T-cell (primary cell): ENCODE data around the gene AEN. TPM values are rescaled to one million over a fixed set of nuclear protein-coding genes. Genes with fewer than 3 reads are reported as not detected.

Experiments
- ATAC-seq, 4 experiments: fragments of 200-7000 bp in 3 of 4; fragments of 150-1000 bp in 1 of 4; cut with Tn5 transposase; replicated peaks in 1 of 4; 1 replicate in 3 of 4; 2 replicates in 1 of 4; pipeline ENCODE4 v1.10.0; 2021; ENCODE audit warnings: moderate library complexity in 3 of 4, mild to moderate bottlenecking in 2 of 4, moderate number of reproducible peaks in 1 of 4
- CTCF ChIA-PET, 2 donors: fragments of 300-600 bp; sonication (Branson Sonifier 250); formaldehyde crosslinking; loops; one replicate each; lab custom pipeline; 2022; ENCODE audit warnings: antibody characterized with exemption in 2 of 2; lab: Charles Lee
- POLR2A ChIA-PET, 2 donors: fragments of 300-600 bp; sonication (Branson Sonifier 250); formaldehyde crosslinking; loops; one replicate each; lab custom pipeline; 2022; ENCODE audit warnings: antibody characterized with exemption in 2 of 2; lab: Charles Lee
- DNase-seq, 35 experiments: peaks; one replicate each; pipeline versions ENCODE4 v3.0.0 to v3.0.0-alpha.2; 2013 to 2023
- H3K27ac ChIP-seq: one replicate; pipeline ENCODE4 v1.5.1; 2013; ENCODE audit warnings: low read length
- H3K27me3 ChIP-seq, 2 experiments: replicated peaks in 1 of 2; 1 replicate in 1 of 2; 2 replicates in 1 of 2; pipeline versions ENCODE4 v1.6.1 to v1.7.0; 2013; ENCODE audit warnings: low read length in 1 of 2, mixed read lengths in 1 of 2; ENCODE audit not compliant: control insufficient read depth in 2 of 2, insufficient read depth in 2 of 2; ENCODE audit errors: extremely low read depth in 1 of 2
- H3K36me3 ChIP-seq, 2 donors: 1 replicate in 1 of 2; 2 replicates in 1 of 2; pipeline versions ENCODE4 v1.6.1 to v1.7.0; 2013; ENCODE audit warnings: low read length in 1 of 2; ENCODE audit not compliant: control insufficient read depth in 2 of 2, insufficient read depth in 1 of 2; ENCODE audit errors: extremely low read depth in 1 of 2
- H3K4me1 ChIP-seq, 2 experiments: 1 replicate in 1 of 2; 2 replicates in 1 of 2; pipeline versions ENCODE4 v1.6.1 to v1.7.0; 2013; ENCODE audit warnings: low read length in 2 of 2, mixed read lengths in 1 of 2; ENCODE audit not compliant: insufficient read depth in 2 of 2, control insufficient read depth in 1 of 2; ENCODE audit errors: extremely low read depth in 1 of 2
- H3K4me3 ChIP-seq, 2 donors: 1 replicate in 1 of 2; 2 replicates in 1 of 2; pipeline versions ENCODE4 v1.5.1 to v1.7.0; 2013; ENCODE audit warnings: mild to moderate bottlenecking in 2 of 2, low read length in 1 of 2, moderate library complexity in 1 of 2; ENCODE audit not compliant: control insufficient read depth in 1 of 2; ENCODE audit errors: extremely low read depth in 1 of 2
- H3K9me3 ChIP-seq: 2 replicates; pipeline ENCODE4 v1.7.0; 2013
- H3K27ac Mint-ChIP-seq, 2 donors: one replicate each; pipeline ENCODE4 v1.8.0; 2020 to 2021; ENCODE audit warnings: mild to moderate bottlenecking in 2 of 2, mixed read lengths in 2 of 2
- H3K27me3 Mint-ChIP-seq, 2 donors: one replicate each; pipeline ENCODE4 v1.8.0; 2021 to 2022; ENCODE audit warnings: mixed read lengths in 2 of 2
- H3K36me3 Mint-ChIP-seq: one replicate; pipeline ENCODE4 v1.8.0; 2021; ENCODE audit warnings: mixed read lengths
- H3K4me1 Mint-ChIP-seq, 3 donors: one replicate each; pipeline ENCODE4 v1.8.0; 2020 to 2022; ENCODE audit warnings: mixed read lengths in 3 of 3, mild to moderate bottlenecking in 1 of 3
- H3K4me3 Mint-ChIP-seq, 3 donors: one replicate each; pipeline ENCODE4 v1.8.0; 2020 to 2022; ENCODE audit warnings: mild to moderate bottlenecking in 3 of 3, mixed read lengths in 3 of 3, moderate library complexity in 3 of 3
- H3K9me3 Mint-ChIP-seq, 3 donors: one replicate each; pipeline ENCODE4 v1.8.0; 2020 to 2022; ENCODE audit warnings: mixed read lengths in 3 of 3
- WGBS: methylation state at CpG from one replicate; pipeline ENCODE4 v1.1.5; 2013; ENCODE audit warnings: missing lambda C conversion rate; ENCODE audit not compliant: insufficient coverage; 5-methylcytosine and 5-hydroxymethylcytosine counted together
- total RNA-seq, 35 experiments: library from RNA in 6 of 35; stranded (reverse) in 6 of 35; fragments of 120-200 nt in 1 of 35; gene quantifications; one replicate each; pipeline versions ENCODE4 v1.2.1 to v1.2.4 and lab custom pipeline; 2013 to 2026

The AEN gene
- total RNA-seq, 5 donors from 2014 or later (not counting 1 experiment from before 2014, with no cell fraction given) = 31.1 to 69.2 (median 51.5) TPM

- no peaks in the 10 kb centered on the region for H3K9me3 ChIP-seq
- H3K27ac ChIP-seq = peak overlapping the region; percentile 91
- ChIA-PET POLR2A (interaction anchor here in 1 of 2 donors (6.1 kb wide), 1 partner anchor 15 kb away, joined by 41 read pairs; the partner anchor contains the start of gene ISG20), CTCF (interaction anchor here in 1 of 2 donors (4.0 kb wide), 1 partner anchor 41 kb away, joined by 23 read pairs; no protein-coding TSS in a partner anchor)
- peaks cover 44 to 73% of the 10 kb centered on the region in 2 experiments for H3K4me1 ChIP-seq
- no peaks in the 10 kb centered on the region for H3K9me3 Mint-ChIP-seq
- H3K4me1 Mint-ChIP-seq = peaks cover 62 to 67% (median 66%) of the 10 kb centered on the region in 3 donors
- peak overlapping the region; percentile 86 to 92 (median 86) for H3K4me3 Mint-ChIP-seq
- H3K27me3 Mint-ChIP-seq = peaks cover 3 to 5% of the 10 kb centered on the region in 2 donors
- WGBS = no CpG with 5 or more reads among the region's 2 CpGs
- H3K36me3 ChIP-seq = peaks cover 0 to 20% of the 10 kb centered on the region in 2 donors
- H3K27ac Mint-ChIP-seq = peak overlapping the region; percentile 91 to 96
- H3K36me3 Mint-ChIP-seq = peaks cover 11% of the 10 kb centered on the region
- peak overlapping the region in 1 of 2 donors; percentile 70 for H3K4me3 ChIP-seq
- ATAC-seq (no peak), DNase-seq (peak in 1 of 35 experiments; percentile 13)
- H3K27me3 ChIP-seq = no peaks in the 10 kb centered on the region
Observed at GRCh38 chr15:88623061-88623460, 1.9 kb downstream of the AEN start.

DNA sequence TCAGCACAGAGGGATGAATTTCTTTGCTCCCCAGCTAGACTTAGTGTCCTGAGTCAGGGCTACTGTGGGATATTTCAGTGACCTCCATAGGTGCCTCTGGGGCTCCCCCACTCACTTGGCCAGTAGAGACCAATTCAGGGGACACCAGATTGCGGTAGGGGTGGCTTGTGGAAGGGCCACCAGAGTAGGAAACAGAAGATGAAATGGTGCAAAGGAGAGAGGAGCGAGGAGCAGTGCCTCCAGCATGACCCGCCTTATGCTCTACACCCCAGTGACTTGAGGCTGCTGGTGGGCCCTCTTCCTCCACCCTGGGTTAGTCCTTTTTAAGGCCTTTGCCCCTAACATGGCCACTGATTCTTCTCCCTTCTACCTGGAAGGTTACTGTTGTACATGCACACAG lies 2.5 kb downstream of the AEN start:
- ATAC-seq = no peak
- Histone ChIP-seq H3K27ac (peak overlapping the region; percentile 91), H3K9me3 (no peaks in the 10 kb centered on the region), H3K4me1 (peaks cover 50 to 78% of the 10 kb centered on the region in 2 experiments), H3K4me3 (no peak overlapping the region), H3K36me3 (peaks cover 0 to 26% of the 10 kb centered on the region in 2 donors), H3K27me3 (no peaks in the 10 kb centered on the region)
- ChIA-PET POLR2A (interaction anchor here (1.6 to 6.1 kb wide), 3 partner anchors 12 to 15 kb away, joined by 5 to 41 read pairs (median 9); partner anchors contain the start of gene ISG20 (in 2 of the 2)), CTCF (interaction anchor here (1.2 to 4.0 kb wide), 3 partner anchors 12 to 156 kb away, joined by 5 to 30 read pairs (median 23); partner anchors contain the start of genes MRPL46 (in 1 of the 2) and MRPS11 (in 1 of the 2))
- Mint-ChIP-seq H3K4me3 (peak overlapping the region; percentile 86 to 92 (median 86)), H3K27ac (peak overlapping the region; percentile 91 to 96), H3K4me1 (peaks cover 67 to 72% (median 71%) of the 10 kb centered on the region in 3 donors), H3K36me3 (peaks cover 15% of the 10 kb centered on the region), H3K27me3 (peaks cover 3 to 5% of the 10 kb centered on the region in 2 donors), H3K9me3 (no peaks in the 10 kb centered on the region)
- DNase-seq = peak in 1 of 35 experiments; percentile 11
- 86% methylated on average over 1 of the region's 3 CpGs for WGBS

- Histone ChIP-seq H3K27me3 (no peaks in the 10 kb centered on the region), H3K27ac (peak overlapping the region; percentile 91), H3K36me3 (peaks cover 0 to 33% of the 10 kb centered on the region in 2 donors), H3K4me1 (peaks cover 57 to 86% of the 10 kb centered on the region in 2 experiments), H3K4me3 (peak overlapping the region; percentile 27 to 29), H3K9me3 (no peaks in the 10 kb centered on the region)
- 30% methylated on average over 11 of the region's 19 CpGs for whole genome bisulfite sequencing
- peak in 33 of 35 experiments; percentile 33 to 83 (median 55) for DNase-seq
- ChIA-PET CTCF (interaction anchor here (0.6 to 4.0 kb wide), 24 partner anchors 8 to 280 kb away, joined by 3 to 30 read pairs (median 4); partner anchors contain the start of genes HAPLN3 (in 1 of the 2), ISG20 (in 1 of the 2), MRPL46 (in 1 of the 2) and MRPS11 (in 1 of the 2)), POLR2A (interaction anchor here (0.6 to 6.1 kb wide), 5 partner anchors 11 to 17 kb away, joined by 4 to 41 read pairs (median 9); partner anchors contain the start of gene ISG20 (in 2 of the 2))
- H3K27ac Mint-ChIP-seq = peak overlapping the region; percentile 91 to 96
- H3K27me3 Mint-ChIP-seq = peaks cover 3 to 5% of the 10 kb centered on the region in 2 donors
- no peaks in the 10 kb centered on the region for H3K9me3 Mint-ChIP-seq
- peak; percentile 33 to 59 (median 38) for ATAC-seq
- H3K36me3 Mint-ChIP-seq = peaks cover 23% of the 10 kb centered on the region
- peaks cover 75 to 80% (median 79%) of the 10 kb centered on the region in 3 donors for H3K4me1 Mint-ChIP-seq
- H3K4me3 Mint-ChIP-seq = peak overlapping the region; percentile 76 to 92 (median 86)
Observed at GRCh38 chr15:88624156-88624970, 3.2 kb downstream of the AEN start.

DNA sequence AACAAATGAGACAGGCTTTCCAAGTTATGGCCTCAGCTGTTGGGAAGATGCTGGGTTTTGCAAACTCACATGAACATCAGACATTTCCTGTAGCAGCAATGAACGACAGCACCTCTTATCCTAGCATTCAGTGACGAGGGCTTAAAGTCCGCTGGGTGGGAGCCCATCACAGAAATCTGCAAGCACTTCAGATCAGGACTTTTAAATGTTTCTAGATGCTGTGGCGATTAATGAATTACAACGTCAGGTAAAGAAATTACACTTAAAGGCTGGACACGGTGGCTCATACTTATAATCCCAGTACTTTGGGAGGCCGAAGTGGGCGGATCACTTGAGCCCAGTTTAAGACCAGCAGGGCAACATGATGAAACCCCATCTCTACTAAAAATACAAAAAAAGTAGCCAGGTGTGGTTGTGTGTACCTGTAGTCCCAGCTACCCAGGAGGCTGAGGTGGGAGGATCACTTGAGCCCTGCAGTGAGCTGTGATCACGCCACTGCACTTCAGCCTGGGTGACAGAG lies 3.9 kb downstream of the AEN start:
- peaks cover under 1 to 40% of the 10 kb centered on the region in 2 donors for H3K36me3 ChIP-seq

DNA sequence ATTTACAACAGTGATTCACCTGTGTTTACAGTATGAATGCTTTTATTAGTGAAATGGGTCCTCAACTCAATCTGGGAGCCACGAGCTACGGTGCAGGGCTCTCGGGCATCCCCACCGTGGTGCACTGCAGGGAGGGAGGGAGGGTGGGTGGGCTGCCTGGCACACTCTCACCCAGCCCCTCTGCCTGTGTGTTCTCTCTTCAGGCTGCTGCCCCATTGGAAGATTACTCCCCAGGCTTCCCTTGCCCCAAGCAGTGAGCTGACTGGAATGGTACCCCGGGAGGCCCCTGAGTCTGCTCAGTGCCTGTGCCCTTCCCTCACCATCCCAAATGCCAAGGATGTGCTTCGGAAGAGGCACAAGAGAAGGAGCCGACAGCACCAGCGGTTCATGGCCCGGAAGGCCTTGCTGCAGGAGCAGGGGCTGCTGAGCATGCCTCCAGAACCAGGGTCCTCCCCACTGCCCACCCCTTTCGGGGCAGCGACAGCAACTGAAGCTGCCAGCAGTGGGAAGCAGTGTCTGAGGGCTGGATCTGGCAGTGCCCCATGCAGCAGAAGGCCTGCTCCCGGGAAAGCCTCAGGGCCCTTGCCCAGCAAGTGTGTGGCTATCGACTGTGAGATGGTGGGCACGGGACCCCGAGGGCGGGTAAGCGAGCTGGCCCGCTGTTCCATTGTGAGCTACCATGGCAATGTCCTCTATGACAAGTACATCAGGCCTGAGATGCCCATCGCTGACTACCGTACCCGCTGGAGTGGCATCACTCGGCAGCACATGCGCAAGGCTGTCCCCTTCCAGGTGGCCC lies 5.0 kb downstream of the AEN start:
- H3K4me1 Mint-ChIP-seq = peaks cover 86 to 92% (median 91%) of the 10 kb centered on the region in 3 donors
- H3K4me3 Mint-ChIP-seq = peak overlapping the region in 2 of 3 donors; percentile 34 to 92
- Histone ChIP-seq H3K36me3 (peaks cover 9 to 50% of the 10 kb centered on the region in 2 donors), H3K9me3 (no peaks in the 10 kb centered on the region), H3K27ac (peak overlapping the region; percentile 91), H3K27me3 (no peaks in the 10 kb centered on the region), H3K4me1 (peaks cover 73 to 98% of the 10 kb centered on the region in 2 experiments), H3K4me3 (no peak overlapping the region)
- H3K9me3 Mint-ChIP-seq = no peaks in the 10 kb centered on the region
- H3K36me3 Mint-ChIP-seq = peaks cover 41% of the 10 kb centered on the region
- ChIA-PET POLR2A (interaction anchor here (2.6 to 6.1 kb wide), 3 partner anchors 9 to 12 kb away, joined by 10 to 41 read pairs (median 14); partner anchors contain the start of gene ISG20 (in 1 of the 2)), CTCF (interaction anchor here (1.1 to 4.0 kb wide), 4 partner anchors 9 to 38 kb away, joined by 3 to 23 read pairs (median 6); partner anchors contain the start of gene ISG20 (in 1 of the 2))
- DNase-seq = no peak
- H3K27me3 Mint-ChIP-seq = no peaks in the 10 kb centered on the region
- WGBS = 94% methylated on average over 16 of the region's 23 CpGs
- peak overlapping the region; percentile 97 for H3K27ac Mint-ChIP-seq
- no peak for ATAC-seq

More for the DNA sequence above, 3.9 kb downstream of the AEN start:
- H3K27ac ChIP-seq = peak overlapping the region; percentile 91
- ATAC-seq (no peak), DNase-seq (peak in 1 of 35 experiments; percentile 24)
- Mint-ChIP-seq H3K27ac (peak overlapping the region; percentile 91 to 96), H3K27me3 (peaks cover 0 to under 1% of the 10 kb centered on the region in 2 donors), H3K36me3 (peaks cover 29% of the 10 kb centered on the region), H3K4me1 (peaks cover 81 to 86% (median 85%) of the 10 kb centered on the region in 3 donors), H3K4me3 (peak overlapping the region; percentile 76 to 92 (median 86)), H3K9me3 (no peaks in the 10 kb centered on the region)
- peaks cover 63 to 92% of the 10 kb centered on the region in 2 experiments for H3K4me1 ChIP-seq
- ChIA-PET CTCF (interaction anchor here (0.6 to 4.0 kb wide), 25 partner anchors 8 to 280 kb away, joined by 3 to 30 read pairs (median 4); partner anchors contain the start of genes HAPLN3 (in 1 of the 2), ISG20 (in 1 of the 2), MRPL46 (in 1 of the 2) and MRPS11 (in 1 of the 2)), POLR2A (interaction anchor here (0.6 to 6.1 kb wide), 5 partner anchors 11 to 16 kb away, joined by 4 to 41 read pairs (median 9); partner anchors contain the start of gene ISG20 (in 2 of the 2))
- WGBS = 30% methylated on average over 2 of the region's 9 CpGs
- no peaks in the 10 kb centered on the region for H3K27me3 ChIP-seq
- H3K4me3 ChIP-seq = peak overlapping the region in 1 of 2 donors; percentile 27
- no peaks in the 10 kb centered on the region for H3K9me3 ChIP-seq
